ENCODE measurements around the gene SEC23IP. TPM values are rescaled to one million over a fixed set of nuclear protein-coding genes. Genes with fewer than 3 reads are reported as not detected.

SEC23IP gene
- polyA plus RNA-seq, 2 donors, result 7.9 to 8.0 TPM

GRCh38 chr10:119991066-119991465, 98.5 kb downstream of the SEC23IP start:
- Histone ChIP-seq H3K27me3 (ENCODE audit: control insufficient read depth in 1 of 2, insufficient read depth in 2 of 2, low read length in 2 of 2) (no peaks in the 10 kb centered on the region), H3K9me3 (ENCODE audit: control insufficient read depth in 2 of 2, insufficient read depth in 1 of 2, low read depth in 1 of 2, low read length in 1 of 2) (peaks cover 2 to 3% of the 10 kb centered on the region in 2 donors)
- WGBS, 2 donors, result 56 to 58% methylated on average over 9 of the region's 9 CpGs

GRCh38 chr10:119991816-119992215, 99.3 kb downstream of the SEC23IP start:
- H3K4me1 ChIP-seq (ENCODE audit: control insufficient read depth in 2 of 2, insufficient read depth in 2 of 2, low read length in 1 of 2), result no peaks in the 10 kb centered on the region
- WGBS, 2 donors, result 89 to 95% methylated on average over 2 of the region's 2 CpGs
- no peak overlapping the region for H3K4me3 ChIP-seq (ENCODE audit: low read depth in 1 of 2, low read length in 2 of 2)
- H3K27ac ChIP-seq (ENCODE audit: low read depth in 2 of 2, low read length in 1 of 2), result no peak overlapping the region
- H3K36me3 ChIP-seq (ENCODE audit: control insufficient read depth in 2 of 2, insufficient read depth in 2 of 2, low read length in 1 of 2), result no peaks in the 10 kb centered on the region
- H3K27me3 ChIP-seq (ENCODE audit: control insufficient read depth in 1 of 2, insufficient read depth in 2 of 2, low read length in 2 of 2), result no peaks in the 10 kb centered on the region
- peaks cover 2 to 3% of the 10 kb centered on the region in 2 donors for H3K9me3 ChIP-seq (ENCODE audit: control insufficient read depth in 2 of 2, insufficient read depth in 1 of 2, low read depth in 1 of 2, low read length in 1 of 2)

More at GRCh38 chr10:119991066-119991465, 98.5 kb downstream of the SEC23IP start:
- no peaks in the 10 kb centered on the region for H3K36me3 ChIP-seq (ENCODE audit: control insufficient read depth in 2 of 2, insufficient read depth in 2 of 2, low read length in 1 of 2)
- no peak overlapping the region for H3K4me3 ChIP-seq (ENCODE audit: low read depth in 1 of 2, low read length in 2 of 2)
- H3K27ac ChIP-seq (ENCODE audit: low read depth in 2 of 2, low read length in 1 of 2), result no peak overlapping the region
- no peaks in the 10 kb centered on the region for H3K4me1 ChIP-seq (ENCODE audit: control insufficient read depth in 2 of 2, insufficient read depth in 2 of 2, low read length in 1 of 2)

Other genes with a start within 250 kb of the SEC23IP start
- 10 to 100 TPM; 39.4 to 57.2 TPM for gene BAG3, start 241.3 kb upstream of the SEC23IP start, polyA plus RNA-seq
- gene INPP5F, start 166.7 kb upstream of the SEC23IP start, polyA plus RNA-seq, result 1 to 10 TPM; 5.1 to 5.8 TPM
- gene MCMBP, start 19.9 kb upstream of the SEC23IP start, polyA plus RNA-seq, result 10 to 100 TPM; 13.7 to 28.9 TPM